HG03095 (cell line): ENCODE data around the gene RPS15.
"Not testable (repeated sequence)": the region's sequence is repeated elsewhere in the genome, so short reads cannot be mapped to it uniquely, and the experiment has no call there.

Experiments
- ATAC-seq: cut with Tn5 transposase; IDR thresholded peaks from one replicate; pipeline ENCODE4 v1.9.1; 2021; ENCODE audit warnings: moderate library complexity; ENCODE audit not compliant: unreplicated experiment

RPS15 gene

DNA sequence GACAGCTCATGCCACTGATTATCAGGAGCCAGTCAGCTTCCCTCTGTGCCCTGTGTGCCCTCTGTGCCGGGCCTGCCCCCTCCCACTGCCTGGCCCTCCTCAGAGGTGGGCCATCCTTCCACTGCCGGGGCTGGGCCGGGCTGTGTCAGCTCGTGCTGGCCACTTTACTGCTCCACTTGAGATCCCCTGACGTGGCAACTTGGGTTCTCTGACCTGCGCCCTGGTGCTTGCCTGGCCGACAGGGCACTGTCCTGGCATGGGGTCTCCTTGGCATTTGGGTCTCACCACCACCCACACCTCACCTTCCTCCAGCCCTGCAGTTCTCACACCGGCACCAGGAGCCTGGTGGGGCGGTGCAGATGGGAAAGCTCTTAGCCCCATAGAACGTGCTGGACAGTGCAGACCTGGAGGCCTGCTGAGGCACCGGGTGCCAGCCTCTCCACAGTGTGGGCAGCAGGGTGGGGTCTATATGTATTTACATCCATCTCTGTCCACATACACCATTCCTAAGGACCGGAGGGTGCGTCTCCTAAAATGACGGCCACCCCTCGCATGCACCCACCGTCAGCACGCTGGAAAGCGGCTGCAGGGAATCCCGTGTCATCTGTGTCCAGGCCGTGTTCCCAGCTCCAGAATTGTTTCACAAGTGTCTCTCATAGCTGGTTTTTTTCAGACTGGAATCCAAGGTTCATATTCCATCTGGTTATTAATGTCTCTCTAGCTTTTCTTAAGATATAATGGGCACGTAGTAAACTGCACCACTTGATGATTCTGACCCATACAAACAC is 19.1 kb upstream of the RPS15 start:
- no peak for ATAC-seq

DNA sequence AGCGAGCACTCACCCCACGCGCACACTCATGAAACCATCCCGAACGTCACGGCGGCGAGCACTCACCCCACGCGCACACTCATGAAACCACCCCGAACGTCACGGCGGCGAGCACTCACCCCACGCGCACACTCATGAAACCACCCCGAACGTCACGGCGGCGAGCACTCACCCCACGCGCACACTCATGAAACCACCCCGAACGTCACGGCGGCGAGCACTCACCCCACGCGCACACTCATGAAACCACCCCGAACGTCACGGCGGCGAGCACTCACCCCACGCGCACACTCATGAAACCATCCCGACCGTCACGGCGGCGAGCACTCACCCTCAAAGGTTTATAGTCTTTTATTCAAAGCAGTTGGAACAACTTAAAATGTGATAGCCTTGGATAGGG is 18.1 kb upstream of the RPS15 start:
- not testable (repeated sequence) for ATAC-seq

GRCh38 chr19:1420590-1420989 is 17.6 kb upstream of the RPS15 start:
- ATAC-seq: no peak

- no peak for ATAC-seq
These were observed 16.8 kb upstream of the RPS15 start for GRCh38 chr19:1421218-1421957.

- no peak for ATAC-seq
These were observed 16.3 kb upstream of the RPS15 start for GRCh38 chr19:1421958-1422305.

- no peak for ATAC-seq
These were observed 15.8 kb upstream of the RPS15 start for GRCh38 chr19:1422360-1422759.

- no peak for ATAC-seq
These were observed 15.3 kb upstream of the RPS15 start for GRCh38 chr19:1422943-1423342.

DNA sequence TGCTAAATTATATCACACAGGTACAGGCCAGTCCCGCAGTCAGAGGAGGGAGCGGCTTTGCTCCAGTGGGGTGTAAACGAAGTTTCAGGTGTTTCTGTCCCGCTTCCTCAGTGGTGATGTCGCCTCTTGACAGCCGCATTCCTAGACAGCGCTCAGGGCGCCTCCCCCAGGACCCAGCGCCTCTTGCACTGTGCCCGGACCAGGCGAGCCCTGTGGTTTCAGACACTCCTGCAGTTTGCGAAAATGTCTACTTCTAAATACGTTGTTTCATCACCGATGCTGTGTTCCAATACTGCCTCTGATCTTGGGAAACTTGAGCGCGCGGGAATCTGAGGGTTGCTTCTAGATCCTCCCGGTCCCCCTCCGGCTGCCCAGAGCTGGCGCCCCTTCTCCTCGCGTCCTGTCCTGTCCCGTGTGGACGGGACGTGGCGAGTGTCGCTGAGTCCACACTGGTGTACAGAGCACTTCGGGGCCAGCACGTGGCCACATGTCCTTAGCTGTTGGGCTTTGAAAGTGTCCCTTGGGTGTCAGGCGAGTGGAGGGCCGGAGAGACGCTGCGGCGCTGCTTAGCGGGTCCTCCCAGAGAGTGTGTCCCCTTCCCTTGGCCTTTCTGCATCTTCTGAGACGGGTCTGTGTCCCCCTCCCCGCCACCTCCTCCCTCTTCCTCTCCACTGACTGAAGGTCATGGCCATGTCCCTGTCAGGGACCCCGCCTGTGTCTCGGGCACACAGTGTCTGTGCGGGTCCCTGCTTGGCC is 14.6 kb upstream of the RPS15 start:
- no peak for ATAC-seq

GRCh38 chr19:1424192-1424955 is 13.8 kb upstream of the RPS15 start:
- no peak for ATAC-seq

- ATAC-seq: no peak
These were observed 12.9 kb upstream of the RPS15 start for GRCh38 chr19:1425102-1425837.

DNA sequence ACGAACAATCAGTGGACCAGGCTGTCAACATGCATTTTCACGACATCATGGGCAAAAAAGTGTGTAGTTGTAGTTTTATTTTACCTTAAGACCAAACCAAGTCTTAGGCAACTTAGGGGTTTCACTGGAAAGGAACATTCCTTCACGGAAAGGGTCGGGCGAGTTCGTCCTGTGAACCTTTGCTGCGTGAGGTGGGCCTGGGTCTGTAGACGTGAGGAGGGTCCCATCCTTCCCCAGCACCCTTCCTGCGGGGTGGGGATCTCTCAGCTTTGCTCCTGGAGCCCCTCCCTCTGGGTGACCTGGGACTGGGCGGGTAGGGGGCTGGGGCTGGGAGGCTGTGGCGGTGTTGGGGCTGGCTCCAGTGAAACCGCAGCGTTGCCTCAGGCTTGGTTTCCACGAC is 12.3 kb upstream of the RPS15 start:
- no peak for ATAC-seq

GRCh38 chr19:1426736-1427135 is 11.5 kb upstream of the RPS15 start:
- ATAC-seq: no peak

- no peak for ATAC-seq
These were observed 10.8 kb upstream of the RPS15 start for GRCh38 chr19:1427221-1427920.

DNA sequence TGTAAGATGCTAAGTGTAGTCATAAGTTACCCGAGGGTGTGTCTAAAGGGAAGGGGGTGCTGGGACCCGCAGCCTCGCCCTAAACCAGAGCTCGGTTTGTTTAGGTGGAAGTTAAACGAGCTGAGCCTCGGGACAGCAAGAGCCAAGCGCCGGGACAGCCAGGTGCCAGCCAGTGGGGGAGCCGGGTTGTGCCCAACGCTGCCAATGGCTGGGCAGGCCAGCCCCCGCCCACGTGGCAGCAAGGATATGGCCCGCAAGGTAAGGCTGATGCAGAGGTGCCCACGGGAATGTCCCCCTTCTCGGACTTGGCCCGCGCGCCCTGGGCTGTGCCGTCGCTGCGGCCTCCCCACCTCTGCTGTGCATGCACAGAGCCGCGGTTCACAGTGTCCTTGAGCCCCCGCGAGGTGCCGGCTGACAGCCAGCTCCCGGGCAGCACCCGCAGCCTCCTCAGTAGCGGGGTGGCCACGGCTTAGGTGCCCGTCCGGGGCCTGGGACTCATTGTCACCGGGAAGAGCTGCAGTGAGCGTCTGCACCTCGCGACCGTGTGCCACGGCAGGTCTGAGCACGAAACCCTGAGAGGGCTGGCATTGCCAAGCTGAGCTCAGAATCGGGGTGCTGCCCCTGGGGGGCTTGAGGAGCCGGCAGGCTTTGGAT is 9.3 kb upstream of the RPS15 start:
- ATAC-seq: no peak

DNA sequence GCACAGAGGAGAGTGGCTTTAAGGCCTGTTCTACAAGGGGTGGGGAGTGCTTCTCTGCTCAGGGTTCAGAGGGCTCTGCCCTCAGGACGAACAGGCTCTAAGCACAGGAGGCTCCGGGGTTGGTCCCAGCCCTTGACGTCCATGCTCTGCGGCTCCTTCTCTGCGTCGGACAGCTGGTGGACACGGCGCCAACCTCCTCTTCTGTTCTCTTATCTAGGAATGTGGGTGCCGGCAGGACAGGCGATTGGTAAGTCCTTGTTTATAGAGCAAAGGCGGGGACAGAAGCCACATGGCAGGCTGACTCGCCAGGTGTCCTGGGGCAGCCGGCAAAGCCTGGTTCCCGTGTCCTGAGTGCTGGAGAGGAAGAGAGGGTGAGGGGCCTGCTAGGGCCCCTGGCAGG is 8.4 kb upstream of the RPS15 start:
- ATAC-seq: no peak

DNA sequence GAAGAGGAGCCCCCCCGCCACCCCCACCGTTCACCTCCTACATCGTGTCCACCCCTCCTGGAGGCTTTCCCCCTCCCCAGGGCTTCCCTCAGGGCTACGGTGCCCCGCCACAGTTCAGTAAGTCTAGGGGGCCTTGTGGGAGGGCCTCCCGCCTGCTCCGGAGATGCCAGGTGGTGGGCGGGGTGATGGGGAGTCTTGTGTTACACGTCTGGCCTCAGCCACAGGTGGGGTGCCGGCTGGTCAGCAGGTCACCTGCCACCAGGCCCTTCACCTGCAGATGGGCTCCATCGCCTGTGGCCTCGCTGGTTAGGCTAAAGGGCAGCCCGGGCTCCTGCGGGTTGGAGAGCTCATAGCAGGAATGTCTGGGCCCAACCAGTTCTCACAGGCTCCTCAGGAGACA is 8.0 kb upstream of the RPS15 start:
- no peak for ATAC-seq

DNA sequence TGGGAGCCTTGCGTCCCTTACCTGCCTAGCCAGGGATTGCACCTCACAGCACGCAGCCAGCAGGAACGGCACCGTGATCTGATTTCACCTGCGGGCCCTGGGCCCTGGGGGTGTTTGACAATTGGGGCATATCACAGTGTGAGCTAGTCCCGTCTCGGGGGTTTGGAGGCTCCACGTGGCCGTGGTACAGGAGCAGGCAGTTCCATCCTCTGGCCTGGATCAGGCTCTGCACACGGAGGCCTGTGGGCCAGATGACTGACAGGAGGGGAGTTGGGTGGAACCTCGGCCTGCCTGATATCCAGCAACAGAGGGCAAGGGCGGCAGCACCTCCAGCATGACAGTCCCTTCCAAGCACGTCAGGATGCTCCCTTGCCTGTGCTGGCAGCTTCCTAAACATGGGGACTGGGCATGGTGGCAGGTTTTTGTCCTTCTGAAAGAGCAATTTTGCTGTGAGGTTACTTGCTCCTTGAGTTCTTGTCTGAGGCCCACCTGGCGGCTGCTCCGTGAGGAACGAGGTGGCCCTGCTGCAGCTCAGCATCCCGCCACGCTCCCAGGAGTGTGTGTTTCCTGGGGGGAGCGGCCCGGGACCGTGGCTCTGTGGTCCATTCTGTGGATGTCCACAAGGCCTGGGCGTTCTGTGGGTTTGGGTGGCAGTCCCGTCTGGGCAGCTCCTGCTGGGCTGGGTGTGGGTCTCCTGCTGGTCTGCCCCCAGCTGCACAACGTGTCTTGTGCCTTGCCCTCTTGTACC is 6.3 kb upstream of the RPS15 start:
- ATAC-seq: no peak

- no peak for ATAC-seq
These were observed 5.7 kb upstream of the RPS15 start for GRCh38 chr19:1432507-1432887.
